Type B pancreatic cell (in vitro differentiated cells): Measurements from ENCODE around the gene IGSF11. TPM values are rescaled to one million over a fixed set of nuclear protein-coding genes. Genes with fewer than 3 reads are reported as not detected.
A peak's percentile ranks its signal among the peaks of the same experiment; 100 is the strongest.
"Not testable (repeated sequence)": the region's sequence is repeated elsewhere in the genome, so short reads cannot be mapped to it uniquely, and the experiment has no call there.

Source experiments
- DNase-seq: peaks from one replicate; pipeline ENCODE4 v3.0.0; 2021; ENCODE audit warnings: mixed read lengths; ENCODE audit not compliant: unreplicated experiment; ENCODE audit errors: extremely low spot score
- H3K27ac Mint-ChIP-seq: 2 replicates; pipeline ENCODE4 v1.8.0; 2021; ENCODE audit warnings: mild to moderate bottlenecking, mixed read lengths
- H3K27me3 Mint-ChIP-seq: 2 replicates; pipeline ENCODE4 v1.8.0; 2021; ENCODE audit warnings: mixed read lengths
- H3K36me3 Mint-ChIP-seq: 2 replicates; pipeline ENCODE4 v1.8.0; 2021; ENCODE audit warnings: mixed read lengths
- H3K4me1 Mint-ChIP-seq: one replicate; pipeline ENCODE4 v1.8.0; 2021; ENCODE audit warnings: mixed read lengths; ENCODE audit not compliant: unreplicated experiment
- H3K4me3 Mint-ChIP-seq: 2 replicates; pipeline ENCODE4 v1.8.0; 2021; ENCODE audit warnings: mild to moderate bottlenecking, mixed read lengths
- H3K9me3 Mint-ChIP-seq: 2 replicates; pipeline ENCODE4 v1.8.0; 2021; ENCODE audit warnings: mixed read lengths
- long read RNA-seq: library from polyadenylated mRNA; unstranded; transcript quantifications from one replicate; pipeline ENCODE4 v2.0.0, GENCODE V29; 2020
- total RNA-seq: library from RNA; stranded (reverse); gene quantifications from 2 replicates; pipeline ENCODE4 v1.2.1, GENCODE V29; 2021; ENCODE audit warnings: low replicate concordance
- TF ChIP-seq, protein P1 (sequence below): fragments of 200-600 bp; sonication (generic); conservative IDR thresholded peaks from 2 replicates; pipeline ENCODE4 v1.5.0; 2021; ENCODE audit warnings: antibody characterized with exemption, mild to moderate bottlenecking

The IGSF11 gene, protein sequence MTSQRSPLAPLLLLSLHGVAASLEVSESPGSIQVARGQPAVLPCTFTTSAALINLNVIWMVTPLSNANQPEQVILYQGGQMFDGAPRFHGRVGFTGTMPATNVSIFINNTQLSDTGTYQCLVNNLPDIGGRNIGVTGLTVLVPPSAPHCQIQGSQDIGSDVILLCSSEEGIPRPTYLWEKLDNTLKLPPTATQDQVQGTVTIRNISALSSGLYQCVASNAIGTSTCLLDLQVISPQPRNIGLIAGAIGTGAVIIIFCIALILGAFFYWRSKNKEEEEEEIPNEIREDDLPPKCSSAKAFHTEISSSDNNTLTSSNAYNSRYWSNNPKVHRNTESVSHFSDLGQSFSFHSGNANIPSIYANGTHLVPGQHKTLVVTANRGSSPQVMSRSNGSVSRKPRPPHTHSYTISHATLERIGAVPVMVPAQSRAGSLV
- 2.3 and 2.4 TPM in 2 replicates for total RNA-seq
- long read RNA-seq, partial matches to known transcripts = 1 of 3 reads
- long read RNA-seq, other reads (novel, unspliced or antisense) = 2 of 3 reads

DNA sequence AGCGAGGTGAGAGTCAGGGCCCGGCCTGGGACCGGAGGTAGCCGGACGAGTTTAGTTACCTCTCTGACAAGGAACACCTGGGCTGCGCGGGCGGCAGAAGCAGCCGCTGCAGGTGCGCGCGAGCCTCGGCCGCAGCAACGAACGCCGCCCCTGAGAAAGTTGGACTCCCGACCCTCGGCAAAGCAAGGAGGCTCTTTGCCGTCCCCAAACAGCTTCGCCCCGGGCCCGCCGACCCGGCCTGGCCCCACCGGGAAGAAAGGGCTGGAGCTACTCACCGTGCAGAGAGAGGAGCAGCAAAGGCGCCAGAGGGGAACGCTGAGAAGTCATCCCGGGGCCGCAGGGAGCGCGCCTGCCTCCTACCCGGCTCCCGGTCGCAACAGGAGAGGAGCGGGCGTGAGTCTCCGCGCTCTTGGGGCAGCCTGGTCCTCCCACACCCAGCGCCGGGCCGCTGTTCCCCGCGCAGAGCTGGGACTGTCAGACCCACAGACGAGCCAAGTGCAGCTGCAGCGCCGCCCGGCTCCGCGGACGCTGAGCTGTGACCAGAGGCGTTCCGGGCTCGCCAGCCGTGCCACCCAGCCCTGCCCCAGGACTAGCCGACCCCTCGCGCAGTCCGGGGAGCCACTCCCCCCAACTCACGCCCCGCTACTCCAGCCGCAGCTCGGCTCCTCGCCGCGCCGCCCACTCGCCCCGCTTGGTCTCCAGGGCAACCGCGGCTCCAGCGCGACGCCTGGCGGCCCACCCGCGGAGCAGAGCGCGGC lies at the start of gene IGSF11:
TSS of gene IGSF11 (minus strand) at position 591 of the 758 bp plus-strand sequence. CDS start at position 327, 264 bp downstream.
- TF ChIP-seq, protein P1, sequence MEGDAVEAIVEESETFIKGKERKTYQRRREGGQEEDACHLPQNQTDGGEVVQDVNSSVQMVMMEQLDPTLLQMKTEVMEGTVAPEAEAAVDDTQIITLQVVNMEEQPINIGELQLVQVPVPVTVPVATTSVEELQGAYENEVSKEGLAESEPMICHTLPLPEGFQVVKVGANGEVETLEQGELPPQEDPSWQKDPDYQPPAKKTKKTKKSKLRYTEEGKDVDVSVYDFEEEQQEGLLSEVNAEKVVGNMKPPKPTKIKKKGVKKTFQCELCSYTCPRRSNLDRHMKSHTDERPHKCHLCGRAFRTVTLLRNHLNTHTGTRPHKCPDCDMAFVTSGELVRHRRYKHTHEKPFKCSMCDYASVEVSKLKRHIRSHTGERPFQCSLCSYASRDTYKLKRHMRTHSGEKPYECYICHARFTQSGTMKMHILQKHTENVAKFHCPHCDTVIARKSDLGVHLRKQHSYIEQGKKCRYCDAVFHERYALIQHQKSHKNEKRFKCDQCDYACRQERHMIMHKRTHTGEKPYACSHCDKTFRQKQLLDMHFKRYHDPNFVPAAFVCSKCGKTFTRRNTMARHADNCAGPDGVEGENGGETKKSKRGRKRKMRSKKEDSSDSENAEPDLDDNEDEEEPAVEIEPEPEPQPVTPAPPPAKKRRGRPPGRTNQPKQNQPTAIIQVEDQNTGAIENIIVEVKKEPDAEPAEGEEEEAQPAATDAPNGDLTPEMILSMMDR = peak; percentile 67
- no peaks in the 10 kb centered on the region for H3K9me3 Mint-ChIP-seq
- DNase-seq = peak; percentile 78
- peak within 1 kb of the TSS; percentile 95 for H3K4me3 Mint-ChIP-seq
- H3K27me3 Mint-ChIP-seq = peaks cover 67% of the 10 kb centered on the region
- H3K27ac Mint-ChIP-seq = peak within 1 kb of the TSS; percentile 50
- H3K36me3 Mint-ChIP-seq = no peaks in the 10 kb centered on the region
- no peaks in the 10 kb centered on the region for H3K4me1 Mint-ChIP-seq

DNA sequence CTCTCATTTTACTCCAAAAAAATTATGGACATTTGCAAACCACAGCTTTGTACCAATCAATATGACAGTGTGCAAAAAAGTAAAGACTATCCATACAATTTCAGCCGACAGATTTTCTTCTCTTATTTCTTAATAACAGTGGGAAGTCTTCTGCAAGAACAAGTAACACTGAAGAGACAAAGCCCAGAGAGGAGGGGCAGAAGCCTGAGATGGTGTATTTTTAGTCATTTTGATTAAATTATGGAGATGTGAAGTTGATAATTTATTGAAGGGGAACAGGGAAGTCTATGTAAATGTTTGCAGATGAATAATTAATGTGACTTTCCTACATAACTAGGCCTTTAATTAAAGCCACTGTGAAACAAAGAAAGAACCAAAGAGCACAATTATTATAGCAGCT lies 45.7 kb upstream of the IGSF11 start:
- Mint-ChIP-seq H3K4me3 (no peak overlapping the region), H3K27me3 (no peaks in the 10 kb centered on the region), H3K9me3 (peaks cover 7% of the 10 kb centered on the region), H3K27ac (no peak overlapping the region), H3K36me3 (no peaks in the 10 kb centered on the region), H3K4me1 (no peaks in the 10 kb centered on the region)
- TF ChIP-seq, protein P1 = no peak
- no peak for DNase-seq

DNA sequence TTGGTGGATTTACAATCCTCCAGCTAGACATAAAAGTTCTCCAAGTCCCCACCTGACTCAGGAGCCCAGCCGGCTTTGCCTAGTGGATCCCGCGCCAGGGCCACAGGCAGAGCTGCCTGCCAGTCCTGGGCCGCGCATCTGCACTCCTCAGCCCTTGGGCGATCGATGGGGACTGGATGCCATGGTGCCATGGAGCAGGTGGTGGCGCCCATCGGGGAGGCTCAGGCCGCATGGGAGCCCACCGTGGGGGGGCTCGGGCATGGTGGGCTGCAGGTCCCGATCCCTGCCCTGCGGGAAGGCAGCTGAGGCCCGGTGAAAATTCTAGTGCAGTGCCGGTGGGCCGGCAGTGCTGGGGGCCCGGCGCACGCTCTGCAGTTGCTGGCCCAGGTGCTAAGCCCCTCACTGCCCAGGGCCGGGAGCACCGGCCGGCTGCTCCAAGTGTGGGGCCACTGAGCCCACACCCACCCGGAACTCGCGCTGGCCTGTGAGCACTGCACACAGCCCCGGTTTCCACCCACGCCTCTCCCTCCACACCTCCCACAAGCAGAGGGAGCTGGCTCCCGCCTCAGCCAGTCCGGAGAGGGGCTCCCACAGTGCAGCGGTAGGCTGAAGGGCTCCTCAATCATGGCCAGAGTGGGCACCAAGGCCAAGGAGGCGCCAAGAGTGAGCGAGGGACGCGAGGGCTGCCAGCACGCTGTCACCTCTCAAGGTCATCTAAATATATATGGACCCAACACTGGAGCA lies 38.8 kb upstream of the IGSF11 start:
- no peaks in the 10 kb centered on the region for H3K27me3 Mint-ChIP-seq
- H3K9me3 Mint-ChIP-seq = peaks cover 17% of the 10 kb centered on the region
- TF ChIP-seq, protein P1 = no peak
- no peaks in the 10 kb centered on the region for H3K4me1 Mint-ChIP-seq
- H3K4me3 Mint-ChIP-seq = no peak overlapping the region
- H3K36me3 Mint-ChIP-seq = no peaks in the 10 kb centered on the region
- no peak overlapping the region for H3K27ac Mint-ChIP-seq
- DNase-seq = no peak

DNA sequence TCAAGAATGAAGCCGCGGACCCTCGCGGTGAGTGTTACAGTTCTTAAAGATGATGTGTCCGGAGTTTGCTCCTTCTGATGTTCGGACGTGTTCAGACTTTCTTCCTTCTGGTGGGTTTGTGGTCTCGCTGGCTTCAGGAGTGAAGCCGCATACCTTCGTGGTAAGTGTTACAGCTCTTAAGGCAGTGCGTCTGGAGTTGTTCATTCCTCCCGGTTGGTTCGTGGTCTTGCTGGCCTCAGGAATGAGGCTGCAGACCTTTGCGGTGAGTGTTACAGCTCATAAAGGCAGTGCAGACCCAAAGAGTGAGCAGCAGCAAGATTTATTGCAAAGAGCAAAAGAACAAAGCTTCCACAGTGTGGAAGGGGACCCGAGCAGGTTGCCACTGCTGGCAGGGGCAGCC lies 37.8 kb upstream of the IGSF11 start:
- H3K4me1 Mint-ChIP-seq, H3K4me3 Mint-ChIP-seq, DNase-seq, H3K36me3 Mint-ChIP-seq, H3K27ac Mint-ChIP-seq, H3K27me3 Mint-ChIP-seq: not testable (repeated sequence)
- H3K9me3 Mint-ChIP-seq = peaks cover 15% of the 10 kb centered on the region

DNA sequence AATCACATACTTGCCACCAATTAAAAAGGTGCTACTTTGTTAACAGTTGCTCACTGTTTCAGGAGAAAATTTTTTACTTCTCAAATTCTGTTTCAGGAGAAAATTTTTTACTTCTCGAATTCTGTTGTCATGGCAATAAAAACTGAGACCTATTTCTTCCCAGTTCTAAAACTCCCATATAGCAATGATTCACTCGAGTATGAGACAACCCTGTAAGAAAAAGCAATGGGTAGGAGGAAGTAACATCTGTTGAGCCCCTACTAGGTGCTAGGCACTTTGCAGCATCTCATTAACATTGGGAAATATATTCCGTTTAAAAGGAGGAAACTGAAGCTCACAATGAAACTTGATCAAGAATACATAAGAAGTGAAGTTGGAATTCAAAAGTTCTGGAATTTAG lies 35.1 kb upstream of the IGSF11 start:
- Mint-ChIP-seq H3K4me3 (no peak overlapping the region), H3K27ac (no peak overlapping the region), H3K27me3 (no peaks in the 10 kb centered on the region), H3K4me1 (no peaks in the 10 kb centered on the region), H3K36me3 (no peaks in the 10 kb centered on the region), H3K9me3 (peaks cover 7% of the 10 kb centered on the region)
- TF ChIP-seq, protein P1 = no peak
- DNase-seq = no peak
